Measurements from ENCODE around the gene PAPOLA.

DNA sequence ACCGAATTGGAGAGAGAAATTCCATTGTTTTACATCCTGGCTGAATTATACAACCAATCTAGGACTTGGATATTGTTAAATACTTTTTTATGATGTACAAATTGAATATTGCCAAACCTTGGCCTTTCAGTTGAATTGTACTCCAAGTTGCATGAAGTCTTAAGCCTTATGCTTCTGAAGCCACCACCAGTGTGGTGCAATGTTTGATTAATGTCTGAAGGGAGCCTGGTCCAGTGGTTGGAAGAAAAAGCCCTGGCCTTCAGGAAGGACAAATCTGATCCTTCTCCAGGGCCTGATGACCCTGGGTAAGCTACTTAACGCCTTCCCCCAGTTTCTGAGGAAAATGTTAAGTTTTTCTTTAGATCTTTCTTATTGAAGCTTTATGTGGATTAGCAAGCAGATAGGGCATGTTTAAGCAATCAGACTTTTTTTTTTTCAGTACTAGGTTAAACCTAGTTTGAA is 72.0 kb downstream of the PAPOLA start:
- TF ChIP-seq EZH2phosphoT487 (conservative IDR thresholded peaks at IDR 0.05; ENCODE audit: low read length): no peak
- TF ChIP-seq, protein P1, sequence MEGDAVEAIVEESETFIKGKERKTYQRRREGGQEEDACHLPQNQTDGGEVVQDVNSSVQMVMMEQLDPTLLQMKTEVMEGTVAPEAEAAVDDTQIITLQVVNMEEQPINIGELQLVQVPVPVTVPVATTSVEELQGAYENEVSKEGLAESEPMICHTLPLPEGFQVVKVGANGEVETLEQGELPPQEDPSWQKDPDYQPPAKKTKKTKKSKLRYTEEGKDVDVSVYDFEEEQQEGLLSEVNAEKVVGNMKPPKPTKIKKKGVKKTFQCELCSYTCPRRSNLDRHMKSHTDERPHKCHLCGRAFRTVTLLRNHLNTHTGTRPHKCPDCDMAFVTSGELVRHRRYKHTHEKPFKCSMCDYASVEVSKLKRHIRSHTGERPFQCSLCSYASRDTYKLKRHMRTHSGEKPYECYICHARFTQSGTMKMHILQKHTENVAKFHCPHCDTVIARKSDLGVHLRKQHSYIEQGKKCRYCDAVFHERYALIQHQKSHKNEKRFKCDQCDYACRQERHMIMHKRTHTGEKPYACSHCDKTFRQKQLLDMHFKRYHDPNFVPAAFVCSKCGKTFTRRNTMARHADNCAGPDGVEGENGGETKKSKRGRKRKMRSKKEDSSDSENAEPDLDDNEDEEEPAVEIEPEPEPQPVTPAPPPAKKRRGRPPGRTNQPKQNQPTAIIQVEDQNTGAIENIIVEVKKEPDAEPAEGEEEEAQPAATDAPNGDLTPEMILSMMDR (IDR thresholded peaks at IDR 0.05; ENCODE audit: insufficient read depth, low read length, poor library complexity, severe bottlenecking): no peak
